Measurements from ENCODE around the gene CTNNAL1.

DNA sequence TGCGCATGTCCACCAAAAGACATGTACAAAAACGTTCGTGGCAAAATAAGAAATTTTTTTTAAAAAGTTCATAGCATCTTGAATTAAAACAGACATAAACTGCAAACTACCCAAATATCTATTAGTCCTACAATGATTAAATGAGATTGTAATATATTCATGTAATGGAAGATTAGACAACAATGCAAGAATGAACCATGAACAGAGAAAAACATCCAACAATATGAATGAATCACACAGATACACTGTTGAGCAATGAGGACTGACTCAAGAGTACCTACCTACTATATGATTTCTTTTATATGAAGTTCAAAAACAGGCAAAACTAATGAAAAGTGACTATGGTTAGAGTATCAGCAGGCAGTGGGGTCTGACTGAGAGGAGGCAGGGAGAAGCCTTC lies 17.9 kb upstream of the CTNNAL1 start:
- TF ChIP-seq, protein P1, sequence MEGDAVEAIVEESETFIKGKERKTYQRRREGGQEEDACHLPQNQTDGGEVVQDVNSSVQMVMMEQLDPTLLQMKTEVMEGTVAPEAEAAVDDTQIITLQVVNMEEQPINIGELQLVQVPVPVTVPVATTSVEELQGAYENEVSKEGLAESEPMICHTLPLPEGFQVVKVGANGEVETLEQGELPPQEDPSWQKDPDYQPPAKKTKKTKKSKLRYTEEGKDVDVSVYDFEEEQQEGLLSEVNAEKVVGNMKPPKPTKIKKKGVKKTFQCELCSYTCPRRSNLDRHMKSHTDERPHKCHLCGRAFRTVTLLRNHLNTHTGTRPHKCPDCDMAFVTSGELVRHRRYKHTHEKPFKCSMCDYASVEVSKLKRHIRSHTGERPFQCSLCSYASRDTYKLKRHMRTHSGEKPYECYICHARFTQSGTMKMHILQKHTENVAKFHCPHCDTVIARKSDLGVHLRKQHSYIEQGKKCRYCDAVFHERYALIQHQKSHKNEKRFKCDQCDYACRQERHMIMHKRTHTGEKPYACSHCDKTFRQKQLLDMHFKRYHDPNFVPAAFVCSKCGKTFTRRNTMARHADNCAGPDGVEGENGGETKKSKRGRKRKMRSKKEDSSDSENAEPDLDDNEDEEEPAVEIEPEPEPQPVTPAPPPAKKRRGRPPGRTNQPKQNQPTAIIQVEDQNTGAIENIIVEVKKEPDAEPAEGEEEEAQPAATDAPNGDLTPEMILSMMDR (IDR thresholded peaks at IDR 0.05; ENCODE audit: low read depth, low read length): no peak
- TF ChIP-seq EZH2phosphoT487 (IDR thresholded peaks at IDR 0.05; ENCODE audit: low read depth): no peak
